ENCODE results near the gene SH3PXD2B.

Gene SH3PXD2B

GRCh38 chr5:172436078-172436878 is 18.0 kb downstream of the SH3PXD2B start:
- DNase-seq: no peak

DNA sequence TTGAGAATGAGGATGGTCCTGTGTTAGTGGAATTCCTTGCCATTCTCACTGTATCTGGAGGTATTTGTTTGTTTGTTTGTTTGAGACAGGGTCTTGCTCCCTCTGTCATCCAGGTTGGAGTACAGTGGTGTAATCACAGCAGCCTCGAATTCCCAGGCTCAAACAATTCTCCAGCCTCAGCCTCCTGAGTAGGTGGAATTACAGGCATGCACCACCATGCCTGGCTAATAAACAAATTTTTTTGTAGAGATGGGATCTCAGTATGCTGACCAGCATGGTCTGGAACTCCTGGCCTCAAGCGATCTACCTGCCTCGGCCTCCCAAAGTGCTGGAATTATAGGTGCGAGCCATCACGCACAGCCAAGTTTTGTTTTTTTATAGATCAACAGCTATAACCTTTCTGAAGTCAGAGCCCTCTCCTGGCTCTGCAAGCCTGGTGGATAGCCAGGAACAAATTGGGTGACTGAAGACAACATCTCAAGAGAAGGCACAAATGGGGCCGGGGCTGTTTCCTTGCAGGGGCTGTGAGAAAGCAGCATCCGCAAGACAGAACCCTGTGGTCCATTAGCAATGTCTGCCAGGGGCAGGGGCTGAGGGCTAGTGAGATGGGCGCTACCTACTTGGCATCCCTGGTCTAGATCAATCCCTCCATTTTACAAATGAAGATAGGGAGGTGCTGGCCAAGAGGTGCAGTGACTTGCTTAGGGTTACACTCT is 18.8 kb downstream of the SH3PXD2B start:
- DNase-seq: no peak

- no peak for DNase-seq
Measured at GRCh38 chr5:172434251-172434650, 20.1 kb downstream of the SH3PXD2B start.

DNA sequence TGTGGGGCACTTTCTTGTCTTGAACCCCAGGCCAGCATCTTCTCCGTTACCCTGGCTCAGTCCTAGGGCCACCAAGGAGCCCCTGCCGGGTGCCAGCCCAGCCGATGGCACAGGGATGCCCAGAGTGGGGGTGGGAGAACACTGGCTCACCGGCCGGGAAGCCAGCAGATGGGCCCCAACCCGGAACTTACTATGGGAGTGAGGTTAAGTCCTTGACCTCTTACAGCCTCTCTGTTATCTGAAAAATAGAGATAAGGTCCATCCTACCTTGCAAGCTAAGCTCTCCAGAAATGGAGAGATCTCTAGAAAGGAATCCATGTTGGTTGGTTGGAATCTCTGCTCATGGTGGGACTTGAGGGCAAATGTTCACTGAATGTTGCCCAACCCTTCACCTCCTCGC is 20.8 kb downstream of the SH3PXD2B start:
- no peak for DNase-seq

GRCh38 chr5:172433071-172433470 is 21.3 kb downstream of the SH3PXD2B start:
- DNase-seq: no peak

- no peak for DNase-seq
Measured at GRCh38 chr5:172430354-172430753, 24.0 kb downstream of the SH3PXD2B start.

DNA sequence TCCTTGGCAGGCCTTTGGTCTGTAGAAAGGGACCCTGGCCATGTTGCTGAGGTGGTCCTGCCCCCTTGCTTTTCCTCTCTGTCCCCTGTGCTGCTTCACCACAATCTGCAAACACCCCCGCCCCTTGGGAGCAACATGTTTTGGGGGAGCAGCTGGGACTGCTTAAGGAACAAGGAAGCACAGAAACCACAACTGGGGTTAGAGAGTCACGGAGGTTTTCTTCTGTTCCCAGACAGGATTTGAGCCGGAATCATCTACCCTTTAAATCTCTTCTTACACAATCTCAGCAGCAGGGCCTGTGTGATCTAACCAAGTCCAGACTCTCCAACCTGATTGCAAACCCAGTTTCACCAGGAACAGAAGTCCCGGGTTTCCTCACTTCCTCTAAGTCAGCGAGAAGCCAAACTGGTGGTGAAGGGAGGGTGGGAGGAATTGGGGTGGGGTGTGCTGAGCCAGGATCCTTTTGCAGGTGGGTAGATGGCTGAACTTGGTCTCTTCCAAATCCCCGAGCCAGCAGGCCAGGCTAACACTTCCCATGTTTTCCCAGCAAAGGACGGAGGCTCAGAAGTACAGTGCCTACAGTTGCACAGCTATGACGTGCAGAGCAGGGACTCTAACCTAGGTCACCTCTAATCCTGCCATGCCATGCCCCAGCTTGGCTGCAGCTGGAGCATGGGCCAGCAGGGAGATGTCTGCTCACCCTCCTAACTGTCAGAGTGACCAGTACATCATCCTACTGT is 25.0 kb downstream of the SH3PXD2B start:
- no peak for DNase-seq

- no peak for DNase-seq
Measured at GRCh38 chr5:172428224-172429166, 25.8 kb downstream of the SH3PXD2B start.

GRCh38 chr5:172427202-172427601 is 27.1 kb downstream of the SH3PXD2B start:
- no peak for DNase-seq

DNA sequence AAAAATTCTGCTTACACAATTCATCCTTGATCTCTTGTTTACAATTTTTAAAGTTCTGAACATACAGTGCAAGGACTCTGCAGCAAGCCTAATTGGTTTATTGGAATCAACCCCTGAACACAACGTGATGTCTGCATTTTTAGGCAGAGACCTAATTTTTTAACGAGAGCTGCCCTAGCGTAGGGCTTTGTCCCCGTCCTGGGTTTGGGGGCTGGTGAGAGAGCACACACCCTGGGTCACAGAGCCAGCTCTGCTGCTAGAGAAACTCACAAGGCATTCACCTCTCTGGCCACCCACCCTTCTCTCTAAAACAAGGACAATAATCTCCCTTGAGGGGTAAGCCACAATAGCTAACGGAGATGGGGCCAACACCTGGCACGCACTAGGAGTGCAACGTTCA is 28.2 kb downstream of the SH3PXD2B start:
- no peak for DNase-seq

GRCh38 chr5:172425402-172425801 is 28.9 kb downstream of the SH3PXD2B start:
- DNase-seq: no peak

GRCh38 chr5:172424808-172425207 is 29.5 kb downstream of the SH3PXD2B start:
- DNase-seq: no peak

DNA sequence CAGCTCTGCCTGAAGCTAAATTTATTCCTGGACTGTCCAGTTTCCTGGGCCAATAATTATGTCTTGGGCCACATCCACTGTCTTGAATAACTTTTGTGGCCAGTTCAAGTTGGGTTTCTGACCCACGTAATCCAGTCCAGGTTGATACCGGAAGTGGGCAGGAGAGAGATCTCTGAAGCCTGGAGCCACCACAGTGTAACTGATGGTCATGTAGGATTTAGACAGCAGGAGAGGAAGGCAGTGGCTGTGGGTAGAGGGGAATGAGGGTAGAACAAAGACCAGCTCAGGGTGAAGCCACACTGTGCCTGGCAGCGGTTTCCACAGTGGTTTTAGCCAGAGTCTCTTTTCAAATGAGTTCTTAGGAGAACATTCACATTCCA is 30.2 kb downstream of the SH3PXD2B start:
- no peak for DNase-seq

- no peak for DNase-seq
Measured at GRCh38 chr5:172423379-172424110, 30.8 kb downstream of the SH3PXD2B start.

DNA sequence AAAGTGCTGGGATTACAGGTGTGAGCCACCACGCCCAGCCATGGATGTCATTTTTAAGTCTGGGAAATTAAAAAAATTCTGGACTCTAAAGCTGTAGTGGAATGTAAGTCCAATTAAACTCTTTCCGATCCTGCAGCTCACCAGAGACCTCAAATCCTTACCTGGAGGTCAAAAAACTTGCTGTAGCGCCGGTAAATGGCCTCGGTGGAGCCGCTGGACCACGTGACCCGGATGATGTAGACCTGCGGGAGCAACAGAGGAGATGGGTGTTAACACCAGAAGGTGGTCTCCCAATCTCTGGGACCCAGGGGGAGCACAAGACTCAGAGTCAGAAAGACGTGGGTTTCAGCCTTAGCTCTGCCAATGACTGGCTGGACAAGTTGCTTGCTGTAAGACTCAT is 32.1 kb downstream of the SH3PXD2B start:
- no peak for DNase-seq

DNA sequence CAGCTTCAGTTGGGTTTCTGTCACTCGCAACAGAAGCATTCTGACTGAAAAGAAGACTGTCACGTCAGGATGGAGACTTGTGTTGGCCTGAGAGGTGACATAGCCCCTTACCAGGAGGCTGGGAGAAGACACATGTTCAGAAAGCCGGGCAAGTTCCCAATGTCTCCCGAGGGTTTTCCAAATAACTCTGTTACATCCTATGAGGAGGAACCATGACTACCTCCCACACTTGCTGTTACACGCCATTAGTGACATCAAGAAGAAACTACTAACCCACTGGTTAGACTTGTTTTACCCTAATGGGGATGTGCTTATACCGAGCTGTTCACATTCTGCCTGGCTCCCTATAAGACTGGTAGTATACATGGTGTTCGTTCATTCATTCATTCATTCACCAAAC is 33.3 kb downstream of the SH3PXD2B start:
- no peak for DNase-seq

DNA sequence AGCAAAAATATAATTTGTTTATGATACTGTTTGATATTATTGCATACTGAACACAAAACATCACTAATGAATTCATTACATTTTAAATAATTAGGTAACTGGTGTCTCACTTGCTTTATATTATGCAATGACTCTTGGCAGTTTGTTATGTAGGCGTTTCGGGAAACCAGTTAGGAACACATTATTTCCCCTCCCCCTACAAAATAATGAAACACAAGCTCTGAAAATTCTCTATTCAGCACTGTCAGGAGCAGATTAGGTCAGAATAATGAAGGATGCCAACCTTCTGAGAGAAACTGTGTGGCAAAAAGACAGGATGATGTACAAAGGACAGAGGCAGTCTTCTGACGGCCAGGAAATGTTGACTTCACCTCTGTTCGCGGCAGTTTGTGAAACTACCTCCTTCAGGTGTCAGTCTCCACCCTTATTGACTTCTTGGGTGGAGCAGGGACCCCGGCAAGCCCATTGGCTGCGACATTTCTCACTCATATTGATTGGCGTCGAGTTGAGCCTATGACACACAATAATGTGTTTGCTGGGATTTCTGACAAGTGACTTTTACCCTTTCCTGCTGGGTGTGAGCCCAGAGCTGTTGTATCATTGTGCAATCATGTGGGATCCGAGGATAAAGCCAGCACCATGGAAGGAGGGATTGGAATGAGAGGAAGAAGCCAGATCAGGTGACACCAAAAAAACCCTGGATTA is 33.9 kb downstream of the SH3PXD2B start:
- no peak for DNase-seq

DNA sequence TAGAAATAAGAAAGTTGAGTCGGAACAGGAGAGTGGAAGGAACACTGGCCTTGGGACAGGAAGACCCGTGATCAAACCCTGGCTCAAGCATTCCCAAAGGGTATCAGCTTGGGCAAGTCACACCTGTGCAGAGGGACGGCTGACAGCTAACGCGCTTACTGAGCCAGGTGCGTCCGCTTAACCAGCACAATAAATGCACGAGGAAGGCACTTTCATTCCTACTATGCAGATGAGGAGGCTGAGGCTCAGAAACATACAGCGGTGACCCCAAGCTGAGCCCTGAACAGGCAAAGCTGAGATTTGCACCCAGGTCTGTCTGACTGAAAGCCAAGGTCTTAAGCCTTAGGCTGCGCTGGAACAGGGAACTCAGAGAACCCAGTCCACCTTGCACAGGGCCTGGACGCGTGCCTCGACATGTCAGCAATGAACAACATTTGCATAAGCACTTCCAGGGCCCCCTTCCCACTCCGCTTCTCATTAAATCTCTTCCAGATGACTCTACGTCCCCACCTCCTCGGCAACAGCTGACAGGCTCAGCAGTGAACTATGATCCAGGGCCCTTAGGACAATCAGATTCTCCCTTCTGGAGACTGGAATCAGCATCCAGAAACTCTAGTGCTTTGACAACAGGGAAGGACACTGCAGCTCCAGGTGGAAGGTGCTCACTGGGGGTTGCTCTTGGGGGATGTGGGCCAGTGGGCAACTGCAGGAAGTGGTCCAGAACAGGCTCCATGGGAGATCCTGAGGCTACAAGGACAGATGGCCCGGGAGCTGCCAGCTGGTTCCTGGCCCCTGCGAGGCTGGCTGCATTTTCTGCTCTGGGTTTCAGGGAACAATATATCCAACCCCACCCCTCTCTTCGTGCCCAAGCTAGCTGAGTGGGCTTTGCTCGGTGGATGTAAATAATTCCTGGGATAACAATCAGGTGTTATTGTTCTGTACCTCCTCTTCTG is 35.2 kb downstream of the SH3PXD2B start:
- no peak for DNase-seq

DNA sequence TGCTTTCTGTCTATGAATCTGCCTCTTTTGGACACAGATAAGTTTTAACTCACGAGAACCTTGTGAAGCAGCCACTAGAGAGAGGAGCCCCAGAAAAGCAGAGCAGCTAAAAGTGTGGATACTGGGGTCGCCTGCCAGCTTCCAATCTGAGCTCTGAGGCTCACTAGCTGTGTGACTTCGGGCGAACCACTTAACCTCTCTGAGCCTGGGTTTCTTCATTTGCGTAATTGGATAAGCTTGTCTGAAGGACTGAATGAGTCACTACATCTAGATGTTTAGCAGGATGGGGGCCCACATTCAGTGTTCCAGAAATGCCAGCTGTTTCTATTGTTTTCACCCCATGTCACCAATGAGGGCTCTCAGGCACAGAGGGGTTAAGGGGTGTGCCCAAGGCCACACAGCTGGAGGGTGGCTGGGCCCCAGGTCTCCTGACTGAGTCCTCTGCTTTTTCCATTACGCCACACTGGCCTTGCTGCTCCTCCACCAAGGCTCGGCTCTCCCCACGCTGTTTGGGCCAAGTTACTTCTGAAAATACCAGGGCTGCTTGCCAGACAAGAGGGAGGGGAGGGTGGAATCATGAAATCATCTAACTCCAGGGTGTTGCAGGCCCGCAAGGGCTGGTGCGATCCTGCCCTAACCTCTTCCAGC is 36.2 kb downstream of the SH3PXD2B start:
- no peak for DNase-seq
